Measurements from ENCODE around the gene DNAJB2. TPM values are rescaled to one million over a fixed set of nuclear protein-coding genes. Genes with fewer than 3 reads are reported as not detected.
"Not testable (repeated sequence)": the region's sequence is repeated elsewhere in the genome, so short reads cannot be mapped to it uniquely, and the experiment has no call there.

Gene DNAJB2
- total RNA-seq, 1 donor from 2014 or later, result 60.0 TPM

- H3K4me3 ChIP-seq (ENCODE audit: low read depth, low read length), result no peak overlapping the region
- FAIRE-seq, result no peak
- no peak for TF ChIP-seq CTCF (IDR thresholded peaks at IDR 0.05; ENCODE audit: insufficient read depth, low read length, severe bottlenecking)
- DNase-seq (ENCODE audit: low read depth), result no peak
- H3K36me3 ChIP-seq (ENCODE audit: control insufficient read depth, insufficient read depth, low read length), result no peaks in the 10 kb centered on the region
- peaks cover 18% of the 10 kb centered on the region for H3K27me3 ChIP-seq (ENCODE audit: control insufficient read depth, insufficient read depth, low read length)
These were observed 23.3 kb downstream of the DNAJB2 start for GRCh38 chr2:219302412-219302968.

DNA sequence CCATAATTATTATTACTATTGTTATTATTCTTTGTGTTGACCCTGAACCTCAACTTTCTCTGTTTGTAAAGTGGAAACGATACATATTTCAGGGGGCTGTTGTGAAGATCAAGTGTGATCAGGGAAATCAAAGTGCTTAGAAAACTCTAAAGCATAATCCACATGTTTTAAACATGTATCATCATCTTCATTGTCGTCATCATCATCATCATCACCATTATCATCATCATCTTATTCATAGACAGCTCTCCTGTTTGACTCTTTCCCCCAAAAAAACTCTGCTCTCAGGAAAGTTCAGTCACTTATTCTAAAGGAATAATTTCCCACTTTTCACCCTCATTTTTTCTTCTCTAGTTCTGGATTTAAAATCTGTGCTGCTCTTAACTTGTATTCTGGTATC lies 25.1 kb downstream of the DNAJB2 start:
- Histone ChIP-seq H3K36me3 (ENCODE audit: control insufficient read depth, insufficient read depth, low read length) (no peaks in the 10 kb centered on the region), H3K27me3 (ENCODE audit: control insufficient read depth, insufficient read depth, low read length) (peaks cover 22% of the 10 kb centered on the region), H3K4me3 (ENCODE audit: low read depth, low read length) (no peak overlapping the region)
- TF ChIP-seq CTCF (IDR thresholded peaks at IDR 0.05; ENCODE audit: insufficient read depth, low read length, severe bottlenecking), result no peak
- FAIRE-seq (no peak), DNase-seq (ENCODE audit: low read depth) (no peak)

DNA sequence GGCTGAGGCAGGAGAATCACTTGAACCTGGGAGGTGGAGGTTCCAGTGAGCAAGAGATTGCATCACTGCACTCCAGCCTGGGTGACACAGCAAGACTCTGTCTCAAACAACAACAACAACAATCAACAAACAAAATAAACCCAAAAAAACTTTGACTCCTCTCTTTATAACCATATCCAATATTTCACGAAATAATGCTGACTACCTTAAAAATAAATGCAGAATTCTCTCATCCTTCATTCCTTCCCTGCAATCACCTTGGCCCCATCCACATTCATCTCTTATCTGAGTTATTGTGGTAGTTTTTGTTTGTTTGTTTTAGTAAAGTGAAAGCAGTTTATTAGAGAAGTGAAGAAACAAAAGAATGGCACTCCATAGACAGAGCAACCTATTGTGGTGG lies 26.9 kb downstream of the DNAJB2 start:
- Histone ChIP-seq H3K4me3 (ENCODE audit: low read depth, low read length) (no peak overlapping the region), H3K36me3 (ENCODE audit: control insufficient read depth, insufficient read depth, low read length) (no peaks in the 10 kb centered on the region), H3K27me3 (ENCODE audit: control insufficient read depth, insufficient read depth, low read length) (peaks cover 20% of the 10 kb centered on the region)
- DNase-seq (ENCODE audit: low read depth) (no peak), FAIRE-seq (no peak)
- no peak for TF ChIP-seq CTCF (IDR thresholded peaks at IDR 0.05; ENCODE audit: insufficient read depth, low read length, severe bottlenecking)

DNA sequence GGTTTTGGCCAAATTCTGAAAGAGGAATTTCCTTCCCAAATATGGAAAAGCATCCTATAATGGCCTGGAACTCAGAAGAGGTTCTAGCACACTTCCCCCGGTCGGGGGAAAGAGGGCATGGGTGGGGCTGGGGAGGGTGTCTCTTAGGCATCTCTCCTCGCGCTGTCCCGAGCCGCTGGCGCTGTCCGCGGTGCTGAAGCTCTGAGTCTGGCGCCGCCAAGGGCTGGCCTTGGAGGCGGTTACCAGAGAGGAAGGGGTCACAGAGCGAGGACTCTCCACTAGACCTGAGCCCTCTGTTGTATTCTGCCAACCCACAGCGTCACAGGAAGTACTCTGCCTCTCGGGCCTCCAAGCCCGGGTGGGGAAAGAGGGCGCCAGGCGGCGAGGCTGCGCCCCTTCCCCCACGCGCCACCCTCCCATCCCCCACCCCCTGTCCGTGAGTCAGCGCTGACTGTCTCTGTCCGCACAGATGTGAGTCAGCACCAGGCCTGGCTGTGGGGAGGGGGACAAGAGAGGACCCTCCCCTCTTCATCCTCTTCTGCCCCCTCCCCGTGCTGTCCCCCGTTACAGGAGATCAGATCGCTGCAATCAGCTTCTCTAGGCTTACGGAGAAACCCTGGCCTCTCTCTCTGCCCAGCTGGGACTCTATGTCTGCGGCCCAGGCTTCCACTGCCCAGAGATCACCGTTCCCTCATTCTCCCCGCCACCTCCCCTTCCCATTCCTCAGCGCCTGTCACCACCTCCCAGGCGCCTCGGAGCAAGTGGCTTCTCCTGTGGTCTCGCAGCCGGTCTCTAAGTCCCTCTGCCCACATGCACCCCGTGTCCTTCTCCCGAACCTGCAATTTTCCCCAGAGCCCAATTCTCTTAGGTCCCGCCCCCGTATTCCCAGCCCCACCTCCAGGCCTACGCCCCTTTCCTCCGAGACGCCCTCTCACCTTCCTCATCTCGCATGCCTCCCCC lies 29.3 kb downstream of the DNAJB2 start:
- no peak for FAIRE-seq
- peaks cover 17% of the 10 kb centered on the region for H3K27me3 ChIP-seq (ENCODE audit: control insufficient read depth, insufficient read depth, low read length)
- H3K36me3 ChIP-seq (ENCODE audit: control insufficient read depth, insufficient read depth, low read length), result no peaks in the 10 kb centered on the region
- DNase-seq (ENCODE audit: low read depth), result peak; percentile 41
- TF ChIP-seq CTCF (IDR thresholded peaks at IDR 0.05; ENCODE audit: insufficient read depth, low read length, severe bottlenecking), result no peak
- no peak overlapping the region for H3K4me3 ChIP-seq (ENCODE audit: low read depth, low read length)

DNA sequence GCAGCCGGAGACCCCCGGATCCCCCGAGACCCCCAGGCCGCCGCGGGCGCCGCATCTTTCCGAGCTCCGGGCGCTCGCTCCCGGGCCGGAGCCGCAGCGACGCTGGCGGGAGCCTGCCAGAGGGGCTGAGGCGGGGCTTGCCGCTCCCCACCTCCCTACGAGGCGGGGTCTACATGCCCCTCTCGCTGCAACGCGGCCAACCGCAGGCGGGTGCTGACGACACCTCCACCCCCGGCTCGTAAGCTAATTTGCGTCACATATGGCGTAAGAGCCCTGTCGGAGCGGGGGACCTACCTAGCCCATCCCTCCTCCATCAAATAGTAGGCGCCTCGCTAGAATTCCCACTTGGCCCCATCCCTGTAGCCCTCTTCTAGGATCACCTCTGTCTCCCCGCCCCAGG lies 30.1 kb downstream of the DNAJB2 start, which contains the start of gene PTPRN:
Gene PTPRN (minus strand): TSS at position 124 of the 400 bp plus-strand sequence. CDS start 69 bp downstream, at position 55.
- FAIRE-seq (no peak), DNase-seq (ENCODE audit: low read depth) (no peak)
- Histone ChIP-seq H3K27me3 (ENCODE audit: control insufficient read depth, insufficient read depth, low read length) (peaks cover 17% of the 10 kb centered on the region), H3K4me3 (ENCODE audit: low read depth, low read length) (no peak within 1 kb of the TSS), H3K36me3 (ENCODE audit: control insufficient read depth, insufficient read depth, low read length) (no peaks in the 10 kb centered on the region)
- TF ChIP-seq CTCF (IDR thresholded peaks at IDR 0.05; ENCODE audit: insufficient read depth, low read length, severe bottlenecking), result no peak

GRCh38 chr2:219312683-219313263 lies 33.6 kb downstream of the DNAJB2 start:
- H3K27me3 ChIP-seq (ENCODE audit: control insufficient read depth, insufficient read depth, low read length), result peaks cover 16% of the 10 kb centered on the region
- not testable (repeated sequence) for H3K36me3 ChIP-seq (ENCODE audit: control insufficient read depth, insufficient read depth, low read length); DNase-seq (ENCODE audit: low read depth); FAIRE-seq; H3K4me3 ChIP-seq (ENCODE audit: low read depth, low read length)
